ENCODE measurements around the gene CCNL1.

Gene CCNL1

DNA sequence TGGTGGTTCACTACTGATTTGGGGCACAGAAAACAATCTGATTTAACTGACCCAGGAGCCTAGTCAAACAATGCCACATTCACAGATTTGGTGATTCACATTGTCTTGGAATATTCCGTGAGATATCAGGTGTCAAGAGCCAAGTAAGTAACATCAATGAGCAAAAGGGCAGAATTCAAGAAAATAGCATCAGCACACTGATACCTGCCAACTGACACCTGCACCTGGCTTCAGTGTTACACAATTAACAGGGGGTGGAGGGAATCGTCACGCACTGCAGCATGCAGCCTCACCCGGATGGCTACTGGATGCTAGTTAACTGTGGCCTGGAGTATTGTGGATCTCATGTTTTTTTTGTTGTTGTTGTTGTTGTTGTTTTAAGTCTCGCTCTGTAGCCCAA lies 17.6 kb downstream of the CCNL1 start:
- no peak for DNase-seq

DNA sequence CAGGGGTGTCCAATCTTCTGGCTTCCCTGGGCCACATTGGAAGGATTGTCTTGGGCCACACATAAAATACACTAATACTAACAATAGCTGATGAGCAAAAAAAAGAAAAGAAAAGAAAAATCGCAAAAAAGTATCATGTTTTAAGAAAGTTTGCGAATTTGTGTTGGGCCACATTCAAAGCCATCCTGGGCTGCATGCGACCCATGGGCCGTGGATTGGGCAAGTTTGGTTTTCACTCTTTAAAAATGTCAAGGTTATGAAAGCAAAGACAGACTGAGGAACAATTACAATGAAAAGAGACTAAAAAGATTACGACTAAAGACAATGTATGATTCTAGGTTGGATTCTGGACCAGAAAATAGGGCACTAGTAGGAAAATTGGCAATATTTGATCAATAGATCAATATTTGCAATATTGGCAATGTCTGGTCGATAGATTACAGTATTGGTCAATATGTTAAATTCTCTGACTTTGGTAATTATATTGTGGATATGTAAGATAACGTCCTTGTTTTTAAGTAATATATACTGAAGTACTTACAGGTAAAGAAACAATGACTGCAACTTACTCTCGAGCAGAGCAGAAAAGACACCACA lies 19.9 kb downstream of the CCNL1 start:
- DNase-seq = no peak

DNA sequence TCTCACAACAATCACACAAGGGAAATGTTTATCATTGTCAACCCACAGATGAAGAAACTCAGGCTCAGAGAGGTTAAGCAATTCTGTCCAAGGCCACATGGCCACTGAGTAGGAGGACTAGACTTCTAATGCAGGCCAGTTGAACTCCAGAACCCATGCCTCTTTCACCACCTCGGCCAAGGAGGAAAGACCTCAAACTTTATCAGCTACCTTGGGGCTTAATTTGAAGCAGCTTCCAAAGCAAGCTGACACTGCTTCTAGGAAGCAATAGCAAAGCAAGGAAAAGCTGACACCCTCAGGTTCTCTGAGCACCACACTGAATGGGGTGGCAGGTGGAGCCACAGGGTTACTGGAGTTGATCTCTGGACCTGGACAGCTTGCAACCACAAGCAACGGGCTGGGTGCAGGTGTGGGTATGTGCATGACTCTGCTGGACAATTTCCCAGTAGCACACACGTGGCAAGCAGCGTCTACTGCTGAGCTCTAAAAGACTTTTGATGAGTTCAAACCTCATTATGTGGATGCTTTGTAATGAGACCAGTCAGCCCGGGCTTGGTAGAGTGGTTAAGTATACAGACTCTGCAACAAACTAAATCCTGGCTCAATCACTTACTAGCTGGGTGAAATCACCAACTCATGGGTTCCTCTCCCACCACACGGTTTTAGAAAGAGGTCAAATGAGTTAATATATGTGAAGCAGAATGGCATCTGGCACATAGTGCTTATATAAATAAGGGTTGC lies 23.1 kb downstream of the CCNL1 start:
- DNase-seq = no peak

DNA sequence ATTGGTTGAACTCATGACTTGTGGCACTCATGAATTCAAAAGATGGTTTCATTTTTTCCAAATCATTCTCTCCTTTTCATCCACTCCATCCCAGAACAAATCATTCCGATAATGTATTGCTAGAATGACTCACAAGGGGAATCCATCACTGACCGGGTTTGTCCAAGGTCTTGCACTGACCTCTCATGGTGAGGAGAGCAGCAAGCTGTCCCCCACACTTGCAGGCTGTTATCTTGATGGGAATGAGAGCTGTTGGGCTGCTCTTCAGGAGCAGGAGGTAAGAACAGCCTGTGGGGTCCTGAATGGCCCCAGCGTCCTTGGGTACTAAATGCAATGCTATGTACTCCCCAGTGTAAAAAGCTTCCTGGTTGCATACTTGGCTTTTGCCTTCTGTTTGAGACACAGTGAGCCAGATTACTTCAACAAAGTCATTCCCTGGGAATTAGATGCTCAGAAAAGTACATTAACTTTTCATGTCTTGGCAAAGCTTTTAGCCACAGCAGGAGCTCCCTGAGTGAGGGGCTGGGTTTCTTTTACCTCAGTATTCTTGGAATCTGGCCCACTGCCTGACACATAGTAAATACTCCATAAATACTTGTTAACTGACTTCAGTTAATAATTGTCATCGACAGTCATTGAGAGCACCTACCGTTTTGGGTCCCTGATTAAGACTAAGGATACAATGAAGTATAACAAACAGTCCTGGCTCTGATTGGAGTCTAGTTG lies 24.1 kb downstream of the CCNL1 start:
- DNase-seq = no peak

DNA sequence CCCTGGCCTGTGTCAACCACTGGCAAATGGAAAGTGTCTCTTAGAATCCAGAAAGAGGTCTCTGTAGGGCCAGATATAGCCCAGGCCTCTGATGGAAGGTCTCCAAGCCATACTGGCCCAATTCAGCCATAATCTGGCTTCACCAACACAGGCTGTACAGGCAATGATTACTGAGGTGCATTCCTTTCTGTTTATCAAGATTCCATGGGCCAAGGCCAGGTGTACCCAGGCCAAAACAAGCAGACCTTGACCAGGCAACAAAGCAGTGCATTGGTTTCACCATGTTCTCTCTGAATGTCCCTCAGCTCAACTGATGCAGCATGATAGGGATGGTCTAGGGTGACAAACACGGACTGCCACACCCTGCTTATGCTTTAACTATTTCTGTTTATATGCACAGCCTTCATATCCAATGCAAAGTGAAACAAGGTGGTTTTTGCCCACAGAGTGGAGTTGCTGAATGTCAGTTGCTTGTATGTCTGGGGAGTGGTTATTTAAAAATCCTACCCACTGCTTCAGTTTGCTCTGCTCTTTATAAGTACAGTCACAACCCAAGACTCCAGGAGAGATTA lies 25.2 kb downstream of the CCNL1 start:
- DNase-seq = no peak

DNA sequence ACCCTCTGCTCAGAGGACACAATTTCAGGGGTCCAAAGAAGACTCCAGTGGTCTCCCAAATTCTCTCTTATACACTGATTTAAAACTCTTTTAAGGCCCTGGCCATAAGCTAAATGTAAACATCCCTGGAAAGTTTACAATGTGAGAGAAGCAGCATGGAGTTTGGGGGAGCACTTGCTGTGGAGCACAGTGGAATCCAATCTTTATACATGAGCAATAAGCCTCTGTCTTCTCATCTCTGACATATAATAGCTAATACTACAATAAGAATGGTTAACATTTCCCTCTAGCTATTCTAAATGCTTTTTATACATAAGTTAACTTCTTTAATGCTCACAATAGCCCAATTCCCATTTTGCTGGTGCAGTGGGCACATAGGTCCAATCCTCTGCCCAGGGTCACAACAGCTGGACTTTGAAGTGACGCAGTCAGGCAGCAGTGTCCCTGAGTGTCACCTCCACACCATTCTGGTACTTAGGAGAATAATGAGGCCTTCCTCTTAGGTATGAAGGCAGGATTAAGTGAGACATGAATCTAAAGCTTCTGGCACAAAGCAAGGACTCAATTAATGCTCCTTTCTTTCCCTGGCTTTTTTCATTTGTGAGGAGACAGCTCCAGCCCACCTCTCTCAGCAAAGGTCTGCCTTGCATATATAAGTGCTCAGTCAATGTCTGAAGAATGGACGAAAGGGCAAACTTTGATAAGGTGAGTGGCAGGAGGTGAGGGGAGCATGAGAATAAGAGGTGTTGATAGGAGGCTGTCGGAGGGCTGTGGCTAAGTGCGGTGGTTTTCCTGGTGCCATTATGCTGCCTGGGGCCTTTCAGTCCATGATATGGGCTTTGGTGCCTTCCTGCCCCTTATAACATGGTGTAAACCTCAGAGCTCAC lies 26.3 kb downstream of the CCNL1 start:
- DNase-seq = no peak

DNA sequence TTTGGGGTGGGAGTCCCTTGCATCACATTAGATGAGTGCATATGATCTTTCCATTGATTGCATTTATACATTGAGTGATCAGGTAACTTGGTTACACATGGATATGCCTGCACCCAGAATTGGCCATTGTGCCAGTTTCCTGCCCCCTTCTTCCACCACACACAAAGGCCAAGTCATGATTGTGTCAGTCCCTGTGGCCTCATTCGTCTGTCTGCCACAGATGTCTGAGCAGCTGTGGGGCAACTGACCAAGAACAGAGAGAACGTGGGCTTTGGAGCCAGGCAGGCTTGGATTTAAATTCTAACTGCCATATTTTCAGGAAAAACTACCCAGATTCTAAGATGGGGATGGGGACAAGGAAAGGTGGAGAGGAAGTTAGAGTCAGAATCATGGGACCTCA lies 27.0 kb downstream of the CCNL1 start:
- DNase-seq = no peak

DNA sequence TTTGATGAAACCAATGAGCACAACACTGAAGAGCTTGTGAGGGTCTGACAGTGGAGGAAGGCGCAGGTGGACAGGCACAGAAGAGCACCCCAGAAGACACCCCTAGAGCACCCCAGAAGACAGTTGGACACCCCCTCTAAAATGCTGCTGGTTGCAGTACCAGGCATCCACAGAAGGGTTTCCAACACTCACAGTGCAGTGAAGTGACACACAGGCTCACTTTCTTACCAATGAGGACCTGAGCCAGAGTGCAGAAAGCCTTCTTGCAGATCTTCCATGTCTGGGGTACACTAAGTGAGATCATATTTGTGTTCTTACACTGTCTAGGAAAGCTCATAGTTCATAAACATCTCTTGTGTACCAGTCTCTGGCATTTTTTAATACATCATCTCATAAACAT lies 27.6 kb downstream of the CCNL1 start:
- no peak for DNase-seq

DNA sequence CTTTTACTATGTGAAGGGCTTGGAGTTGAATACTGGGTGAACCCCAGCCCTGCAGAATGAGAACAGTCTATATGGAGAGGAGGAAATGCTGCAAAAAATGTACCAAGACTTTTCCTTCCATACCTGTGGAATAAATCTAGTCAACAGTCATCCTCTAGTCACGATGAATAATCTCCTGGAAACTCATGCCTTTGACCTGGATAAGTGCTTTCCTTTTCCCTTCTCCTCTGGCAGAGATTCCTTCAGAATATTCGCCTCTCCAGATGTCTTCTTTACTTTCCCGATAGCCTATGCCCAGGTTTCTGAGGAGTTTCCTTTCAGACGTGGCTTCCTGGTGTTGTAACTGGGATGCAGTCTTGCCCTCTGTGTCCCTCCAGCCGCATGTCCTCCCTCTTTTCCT lies 28.1 kb downstream of the CCNL1 start:
- DNase-seq = no peak

DNA sequence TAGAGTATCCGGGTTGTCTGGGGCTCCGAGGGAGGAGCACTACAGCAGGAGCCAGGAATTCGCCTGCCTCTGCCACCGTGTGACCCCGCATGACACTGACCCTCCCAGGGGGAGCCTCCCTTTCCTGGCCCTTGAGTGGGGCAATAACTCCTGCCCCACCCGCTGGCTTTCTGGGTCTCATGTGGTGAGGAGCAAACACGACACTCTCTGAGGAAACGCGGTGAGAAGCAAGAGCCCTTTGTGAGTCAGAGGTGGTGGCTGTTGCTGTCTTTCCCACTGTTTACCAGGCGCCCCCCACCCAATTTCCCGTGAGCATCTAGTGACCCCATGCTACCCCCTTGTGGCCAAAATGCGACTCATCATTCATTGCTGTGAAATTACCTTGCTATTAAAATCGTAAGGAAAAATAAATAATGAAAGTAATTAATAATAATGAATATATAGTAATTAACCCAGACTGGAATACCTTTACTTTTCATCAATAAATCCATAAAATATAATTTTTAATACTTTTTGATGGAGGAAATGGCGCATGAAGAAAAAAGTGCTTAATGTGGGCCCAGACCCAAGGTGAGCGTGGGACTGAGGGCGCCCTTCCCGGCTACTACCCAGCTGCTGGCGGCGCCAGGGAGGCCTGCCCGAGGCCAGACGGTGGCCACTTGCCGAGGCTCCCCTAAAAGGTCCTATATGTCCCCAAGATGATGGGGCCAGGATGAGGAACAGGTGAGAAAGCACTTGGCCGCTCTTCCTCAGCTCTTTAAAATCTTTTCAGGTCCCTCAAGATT lies 29.3 kb downstream of the CCNL1 start:
- peak; percentile 9 for DNase-seq

DNA sequence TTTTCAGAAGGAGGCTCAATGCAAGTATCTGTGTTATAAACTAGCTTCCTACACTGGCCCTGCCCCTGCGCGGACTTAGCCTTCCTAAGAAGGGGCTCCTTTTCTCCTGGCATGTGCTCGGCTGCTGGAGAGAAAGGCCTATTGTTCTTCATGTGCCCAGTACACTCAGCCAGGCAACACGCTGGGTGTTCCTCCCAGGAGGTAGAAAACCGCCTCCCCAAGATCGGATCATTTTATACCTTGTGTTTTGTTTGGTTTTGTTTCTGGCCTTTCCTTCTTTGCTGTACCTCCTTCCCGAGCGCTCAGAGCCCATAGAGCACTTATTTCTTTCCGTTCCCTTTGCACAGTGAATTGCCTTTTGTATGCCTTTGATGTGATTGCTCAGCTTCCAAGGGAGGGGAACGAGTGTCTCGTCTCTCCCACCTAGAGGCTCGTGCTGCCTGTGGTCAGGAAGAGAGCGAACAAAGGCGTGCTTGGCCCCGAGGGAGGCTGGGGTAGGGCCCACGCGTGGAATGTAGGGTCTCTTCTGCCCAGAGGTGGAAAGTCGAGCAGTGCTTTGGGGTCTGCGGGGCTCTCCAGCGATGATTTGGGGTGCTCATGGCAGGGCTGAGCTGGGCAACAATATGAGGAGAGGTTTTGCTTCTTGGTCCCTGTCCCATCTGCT lies 30.0 kb downstream of the CCNL1 start:
- DNase-seq = no peak

DNA sequence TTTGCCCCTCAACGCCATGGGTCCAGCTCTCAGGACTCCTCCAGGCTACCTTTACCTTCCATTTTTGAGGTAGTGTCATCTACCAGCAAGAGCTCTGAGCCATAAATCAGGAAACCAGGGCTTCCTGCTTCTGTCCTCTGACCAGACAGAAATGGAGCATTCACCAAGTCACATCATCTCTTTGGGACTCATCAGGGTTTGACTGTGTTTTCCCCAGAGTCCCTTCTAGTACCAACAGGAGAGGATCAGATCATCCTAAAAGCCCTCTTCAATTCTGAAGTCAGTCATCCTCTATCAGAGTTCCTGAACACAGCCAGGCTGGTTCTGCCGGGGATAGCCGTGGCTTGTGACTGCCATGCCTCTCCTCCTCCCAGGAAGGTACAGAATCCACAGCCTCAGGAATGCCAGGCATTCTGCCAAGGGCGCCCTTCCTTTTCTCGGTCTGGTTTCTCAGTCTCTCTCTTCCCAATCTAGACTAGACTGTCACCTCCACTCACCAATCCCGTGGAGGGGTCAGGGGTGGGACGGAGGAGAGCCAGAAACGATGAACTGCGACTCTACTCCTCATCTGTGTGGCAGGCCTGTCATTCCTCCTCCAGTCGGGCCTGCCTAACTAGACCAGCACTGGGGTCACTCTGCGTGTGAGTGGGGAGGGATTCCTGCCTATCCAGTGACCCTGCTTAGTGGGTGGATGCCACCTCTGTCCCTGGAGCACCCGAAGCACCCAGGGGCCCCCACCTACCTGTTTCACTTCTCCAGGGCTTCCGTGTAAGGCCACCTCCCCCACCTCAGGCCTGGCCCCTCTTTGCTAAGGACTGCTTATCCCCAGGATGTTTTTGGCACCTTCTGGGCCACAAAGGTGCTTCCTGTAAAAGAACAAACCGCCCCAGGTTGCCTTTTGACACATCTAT lies 30.9 kb downstream of the CCNL1 start:
- no peak for DNase-seq

DNA sequence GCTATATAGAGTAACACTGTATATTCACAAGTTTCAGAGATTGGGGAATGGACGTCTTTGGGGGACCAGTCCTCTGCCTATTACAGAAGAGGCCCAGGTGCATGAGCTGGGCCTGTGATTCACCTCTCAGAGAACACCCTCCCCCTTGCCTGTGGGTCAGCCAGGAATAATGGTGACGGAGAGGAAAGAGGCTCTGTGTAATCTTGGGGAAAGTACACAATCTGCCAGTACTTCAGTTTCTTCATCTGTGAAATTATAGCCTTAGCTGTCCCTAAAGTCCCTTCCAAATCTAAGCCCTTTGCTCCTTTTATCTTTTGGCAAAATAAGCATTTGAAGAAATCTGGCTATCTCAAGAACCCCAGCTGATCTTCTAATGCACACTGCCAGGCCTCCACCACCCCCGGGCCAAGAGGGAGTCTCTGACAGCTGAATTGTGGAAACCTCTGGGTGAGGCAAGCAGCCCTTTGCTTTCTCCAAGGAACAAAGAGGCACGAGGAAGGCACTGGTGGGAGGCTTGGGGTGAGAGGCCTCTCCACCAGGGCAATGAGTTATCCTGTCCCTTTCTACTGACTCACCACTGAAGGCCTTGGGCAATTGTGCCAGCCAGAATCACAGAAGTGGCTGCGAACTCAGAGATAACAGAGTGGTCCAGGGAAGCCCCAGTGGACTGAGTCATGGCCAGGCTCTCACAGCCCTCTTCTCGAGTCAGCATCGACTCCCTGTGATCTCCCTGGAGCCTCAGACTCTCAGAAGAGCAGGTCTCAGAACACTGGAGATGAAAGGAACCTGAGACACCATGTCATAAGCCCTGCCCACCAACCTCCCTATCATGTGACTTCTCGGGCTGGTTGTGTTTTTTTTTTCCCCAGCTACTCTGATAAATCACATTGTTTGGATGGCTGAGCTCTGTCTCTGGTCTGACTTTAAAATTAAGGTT lies 31.8 kb downstream of the CCNL1 start:
- DNase-seq = no peak

DNA sequence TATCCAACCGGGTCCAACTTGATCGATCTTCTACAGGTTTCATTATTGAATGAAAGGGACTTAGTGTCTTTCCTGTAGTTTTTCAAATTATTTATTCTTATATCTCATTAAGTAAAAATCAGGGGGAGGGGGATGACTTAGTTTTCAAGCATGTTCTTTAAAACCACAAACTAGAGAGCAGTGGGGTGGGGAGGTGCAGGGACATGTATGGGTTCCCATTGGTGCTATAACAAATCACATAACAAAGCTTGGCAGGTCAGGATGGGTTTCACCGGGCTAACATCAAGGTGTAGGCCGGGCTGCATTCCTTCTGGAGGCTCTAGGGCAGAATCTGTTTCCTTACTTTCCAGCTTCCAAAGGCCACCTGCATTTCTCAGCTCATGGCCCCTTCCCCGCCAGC lies 32.7 kb downstream of the CCNL1 start:
- no peak for DNase-seq

DNA sequence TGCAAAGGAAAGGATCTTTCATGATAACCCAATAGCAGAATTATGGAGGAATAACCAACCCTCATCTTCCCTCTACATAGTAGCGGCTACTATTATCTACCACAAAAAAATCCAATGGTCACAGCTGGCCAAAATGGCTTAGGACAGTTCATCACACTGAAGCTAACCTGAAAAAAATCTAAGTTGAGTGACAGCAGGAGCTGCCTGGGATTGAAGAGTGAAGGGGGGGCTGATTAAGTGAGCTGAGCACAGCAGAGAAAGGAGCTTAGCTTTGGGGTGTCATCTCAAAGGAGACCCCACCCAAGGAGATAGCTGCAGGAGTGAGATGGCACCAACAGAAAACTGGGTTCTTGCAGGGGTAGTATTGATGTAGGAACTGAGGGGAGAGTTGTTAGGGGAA lies 33.6 kb downstream of the CCNL1 start:
- DNase-seq = no peak

DNA sequence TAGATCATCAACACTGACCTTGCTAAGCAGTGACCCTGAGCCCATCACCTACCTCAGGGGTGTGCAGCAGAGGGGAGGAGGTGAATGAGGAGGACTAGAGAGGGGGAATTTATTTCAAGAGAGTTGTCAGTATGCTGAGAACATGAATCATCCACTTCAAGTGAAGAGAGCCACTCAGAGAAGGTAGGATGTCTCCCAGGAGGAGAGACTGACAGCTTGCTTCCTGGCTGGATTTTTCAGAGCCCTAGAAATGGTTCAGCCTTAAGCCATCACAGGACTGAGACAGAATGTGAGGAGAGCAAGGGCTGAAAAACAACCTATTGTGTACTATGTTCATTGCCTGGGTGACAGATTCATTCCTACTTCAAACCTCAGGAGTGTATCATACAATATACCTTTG lies 34.8 kb downstream of the CCNL1 start:
- DNase-seq = no peak

DNA sequence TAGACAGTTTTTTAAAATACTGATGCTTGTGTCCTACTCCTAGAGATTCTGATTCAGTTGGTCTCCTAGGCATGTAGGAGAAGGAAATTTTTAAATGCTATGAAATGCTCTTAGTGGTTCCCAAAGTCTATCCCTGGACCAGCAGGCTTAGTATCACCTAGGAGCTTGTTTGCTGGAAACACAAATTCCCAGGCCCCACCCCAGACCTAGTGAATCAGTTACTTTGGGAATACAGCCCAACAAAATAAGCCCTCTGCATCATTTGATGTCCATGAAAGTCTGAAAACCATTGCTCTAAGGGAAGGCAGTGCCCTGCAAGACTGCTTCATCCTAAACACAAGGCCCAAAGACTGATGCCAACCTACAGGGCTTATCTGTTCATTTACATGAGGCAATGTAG lies 36.3 kb downstream of the CCNL1 start:
- no peak for DNase-seq

DNA sequence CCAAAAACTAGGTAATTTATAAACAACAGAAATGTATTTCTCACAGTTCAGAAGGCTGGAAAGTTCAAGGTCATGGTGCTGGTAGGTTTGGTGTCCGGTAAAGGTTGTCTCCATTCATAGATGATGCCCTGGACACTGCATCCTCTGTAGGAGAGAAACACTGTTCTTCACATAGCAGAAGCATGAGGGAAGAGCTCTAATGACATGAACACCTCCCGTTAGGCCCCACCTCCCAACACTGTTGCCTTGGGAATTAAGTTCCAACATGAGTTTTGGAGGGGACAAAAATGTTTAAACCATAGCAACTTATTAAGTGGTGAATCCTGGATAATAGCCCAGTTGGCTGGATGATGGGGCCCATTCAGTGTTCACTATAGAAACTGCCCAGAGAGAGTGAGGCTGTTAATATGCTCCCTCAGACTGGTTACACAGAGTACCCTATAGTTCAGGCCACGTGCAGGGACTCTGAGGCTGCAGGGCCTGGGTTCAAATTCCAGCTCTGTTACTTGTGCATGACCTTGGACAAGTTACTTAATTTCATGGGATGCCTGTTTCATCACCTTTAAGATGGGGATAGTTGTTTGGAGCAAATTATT lies 37.0 kb downstream of the CCNL1 start:
- DNase-seq = no peak

DNA sequence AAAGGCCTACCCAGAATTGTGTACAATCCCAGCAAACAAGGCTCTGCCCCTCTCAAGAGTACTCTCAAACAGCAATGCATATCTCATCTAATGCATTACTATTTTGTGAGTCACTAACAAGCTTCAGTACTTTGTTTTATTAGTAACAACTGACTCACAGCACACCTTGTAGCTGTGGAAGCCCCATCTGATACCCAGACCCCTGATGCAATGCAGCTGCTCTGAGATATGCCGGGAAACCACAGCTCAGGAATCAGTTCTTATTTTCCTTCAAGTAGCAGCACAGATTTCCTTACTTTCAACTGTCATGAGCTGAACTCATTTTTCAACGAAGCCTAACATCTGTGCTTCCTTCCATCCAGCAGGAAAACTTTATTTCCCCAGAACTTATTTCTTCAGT lies 37.8 kb downstream of the CCNL1 start:
- DNase-seq = no peak
